GM23248 (cell line): ENCODE data around the gene CFAP74. TPM values are rescaled to one million over a fixed set of nuclear protein-coding genes. Genes with fewer than 3 reads are reported as not detected.

Experiments
- DNase-seq: peaks from one replicate; pipeline ENCODE4 v3.0.0-alpha.2; 2015
- H2AFZ ChIP-seq: fragments of 200-600 bp; sonication (generic); 2 replicates; pipeline ENCODE4 v1.6.1; 2016; ENCODE audit warnings: antibody characterized with exemption
- H3F3A ChIP-seq: fragments of 200-600 bp; sonication (generic); 2 replicates; pipeline ENCODE4 v1.6.1; 2016; ENCODE audit warnings: mild to moderate bottlenecking, antibody characterized with exemption, mixed run types; ENCODE audit not compliant: insufficient read depth
- H3K27ac ChIP-seq: fragments of 200-600 bp; sonication (generic); 2 replicates; pipeline ENCODE4 v1.5.1; 2016; ENCODE audit warnings: mild to moderate bottlenecking
- H3K27me3 ChIP-seq: fragments of 200-600 bp; sonication (generic); replicated peaks from 2 replicates; pipeline ENCODE4 v1.6.1; 2016; ENCODE audit warnings: mild to moderate bottlenecking; ENCODE audit not compliant: insufficient read depth
- H3K36me3 ChIP-seq: fragments of 200-600 bp; sonication (generic); 2 replicates; pipeline ENCODE4 v1.6.1; 2016; ENCODE audit warnings: low read depth, mild to moderate bottlenecking
- H3K4me1 ChIP-seq: fragments of 200-600 bp; sonication (generic); 2 replicates; pipeline ENCODE4 v1.6.1; 2016; ENCODE audit warnings: mild to moderate bottlenecking; ENCODE audit not compliant: insufficient read depth
- H3K4me2 ChIP-seq: fragments of 200-600 bp; sonication (generic); one replicate; pipeline ENCODE4 v1.6.1; 2016; ENCODE audit warnings: mild to moderate bottlenecking; ENCODE audit not compliant: unreplicated experiment
- H3K4me3 ChIP-seq: fragments of 200-600 bp; sonication (generic); 2 replicates; pipeline ENCODE4 v1.5.1; 2016; ENCODE audit warnings: mild to moderate bottlenecking
- H3K79me2 ChIP-seq: fragments of 200-600 bp; sonication (generic); 2 replicates; pipeline ENCODE4 v1.6.1; 2016; ENCODE audit warnings: mild to moderate bottlenecking; ENCODE audit not compliant: insufficient read depth
- H3K9ac ChIP-seq: fragments of 200-600 bp; sonication (generic); 2 replicates; pipeline ENCODE4 v1.6.1; 2016; ENCODE audit warnings: mild to moderate bottlenecking
- H3K9me2 ChIP-seq: fragments of 200-600 bp; sonication (generic); 2 replicates; pipeline ENCODE4 v1.6.1; 2016; ENCODE audit warnings: mixed run types, mild to moderate bottlenecking, moderate library complexity; ENCODE audit not compliant: insufficient read depth
- H3K9me3 ChIP-seq: fragments of 200-600 bp; sonication (generic); one replicate; pipeline ENCODE4 v1.6.1; 2017; ENCODE audit warnings: low read depth
- H4K20me1 ChIP-seq: fragments of 200-600 bp; sonication (generic); 2 replicates; pipeline ENCODE4 v1.6.0; 2016; ENCODE audit not compliant: insufficient read depth
- EZH2 ChIP-seq: fragments of 200-600 bp; sonication (generic); IDR thresholded peaks from 2 replicates; pipeline ENCODE4 v1.6.1; 2018; ENCODE audit warnings: antibody characterized with exemption, mild to moderate bottlenecking; ENCODE audit not compliant: insufficient read depth, poor library complexity, severe bottlenecking
- EZH2phosphoT487 ChIP-seq: fragments of 200-600 bp; sonication (generic); IDR thresholded peaks from 2 replicates; pipeline ENCODE4 v1.6.1; 2018; ENCODE audit warnings: antibody characterized with exemption, moderate library complexity, mild to moderate bottlenecking, low read depth; ENCODE audit not compliant: insufficient read depth
- WGBS, 2 experiments: methylation state at CpG; one replicate each; pipeline ENCODE4 v1.1.6; 2015 to 2017; ENCODE audit warnings: low lambda C conversion rate in 2 of 2, low coverage in 1 of 2; ENCODE audit errors: missing lambda C conversion rate in 2 of 2; 5-methylcytosine and 5-hydroxymethylcytosine counted together
- in situ Hi-C: fragments of 300-500 bp; cut with MboI; formaldehyde crosslinking; loops from 2 replicates; pipeline ENCODE4 v1.15.0; 2020
- polyA plus RNA-seq: library from polyadenylated mRNA; unstranded; fragments of >200 nt; fragmentation: Nextera tagmentation; extraction: Ambion mirVana; gene quantifications from 2 replicates; pipeline ENCODE4 v1.2.1, GENCODE V29; 2016
- total RNA-seq: library from RNA; depleted of rRNA; stranded (reverse); fragments of >200 nt; shearing (Covaris generic); gene quantifications from 2 replicates; pipeline ENCODE4 v1.2.3, GENCODE V29; 2014

The CFAP74 gene
- total and polyA plus RNA-seq, 2 experiments from 2014 or later, result not detected

- TF ChIP-seq EZH2, result no peak
- no peak for TF ChIP-seq EZH2phosphoT487
- peak overlapping the region; percentile 80 for H3K4me2 ChIP-seq
- peak overlapping the region; percentile 91 for H3K9ac ChIP-seq
- H3K27me3 ChIP-seq, result no peaks in the 10 kb centered on the region
- H3K9me2 ChIP-seq, result no peaks in the 10 kb centered on the region
- H3K36me3 ChIP-seq, result no peaks in the 10 kb centered on the region
- in situ Hi-C loops, result no loop called here
- H3K79me2 ChIP-seq, result peaks cover 9% of the 10 kb centered on the region
- H3K4me3 ChIP-seq, result peak overlapping the region; percentile 77
- no peaks in the 10 kb centered on the region for H3F3A ChIP-seq
- no peaks in the 10 kb centered on the region for H4K20me1 ChIP-seq
- 84 to 90% methylated on average over 6 of the region's 6 CpGs for WGBS, 2 experiments
- peaks cover 5% of the 10 kb centered on the region; the same call in 1 of the 2 replicates for H3K4me1 ChIP-seq
- no peaks in the 10 kb centered on the region for H3K9me3 ChIP-seq
- no peak for DNase-seq
- peak overlapping the region; percentile 84 for H2AFZ ChIP-seq
- peak overlapping the region; percentile 92; the same call in 1 of the 2 replicates for H3K27ac ChIP-seq
These were observed 93.5 kb downstream of the CFAP74 start for GRCh38 chr1:1910033-1910465.

GRCh38 chr1:1908506-1908791, 95.1 kb downstream of the CFAP74 start:
- 0 to 1% methylated on average over 14 to 21 of the region's 21 CpGs for WGBS, 2 experiments
- DNase-seq, result no peak
- Histone ChIP-seq H3F3A (no peaks in the 10 kb centered on the region), H3K9me3 (no peaks in the 10 kb centered on the region), H3K79me2 (peaks cover 9% of the 10 kb centered on the region), H3K27me3 (no peaks in the 10 kb centered on the region), H3K4me1 (peaks cover 5% of the 10 kb centered on the region; the same call in 1 of the 2 replicates), H3K36me3 (no peaks in the 10 kb centered on the region), H4K20me1 (no peaks in the 10 kb centered on the region), H3K9ac (peak overlapping the region; percentile 85), H2AFZ (peak overlapping the region; percentile 70), H3K4me2 (peak overlapping the region; percentile 81), H3K27ac (peak overlapping the region; percentile 50), H3K9me2 (no peaks in the 10 kb centered on the region), H3K4me3 (peak overlapping the region; percentile 73)
- in situ Hi-C loops, result loop anchor here (10.0 kb wide), 1 partner anchor 104 kb away; no protein-coding TSS in a partner anchor
- TF ChIP-seq EZH2 (no peak), EZH2phosphoT487 (no peak)

- H3K9me3 ChIP-seq, result no peaks in the 10 kb centered on the region
- H3K79me2 ChIP-seq, result peaks cover 9% of the 10 kb centered on the region
- no peak overlapping the region for H2AFZ ChIP-seq
- no peaks in the 10 kb centered on the region for H3F3A ChIP-seq
- no peaks in the 10 kb centered on the region for H3K36me3 ChIP-seq
- H3K4me2 ChIP-seq, result no peak overlapping the region
- in situ Hi-C loops, result loop anchor here (10.0 kb wide), 1 partner anchor 102 kb away; no protein-coding TSS in a partner anchor
- no peak for TF ChIP-seq EZH2
- WGBS, 2 experiments, result 74 to 79% methylated on average over 8 of the region's 8 CpGs
- peak overlapping the region; percentile 16; the same call in 1 of the 2 replicates for H3K27ac ChIP-seq
- H3K4me1 ChIP-seq, result peaks cover 5% of the 10 kb centered on the region; the same call in 1 of the 2 replicates
- DNase-seq, result peak; percentile 22
- no peaks in the 10 kb centered on the region for H4K20me1 ChIP-seq
- H3K9me2 ChIP-seq, result no peaks in the 10 kb centered on the region
- H3K9ac ChIP-seq, result no peak overlapping the region; the same call in 1 of the 2 replicates
- H3K27me3 ChIP-seq, result no peaks in the 10 kb centered on the region
- no peak overlapping the region for H3K4me3 ChIP-seq
These were observed 96.4 kb downstream of the CFAP74 start for GRCh38 chr1:1907098-1907736.

DNA sequence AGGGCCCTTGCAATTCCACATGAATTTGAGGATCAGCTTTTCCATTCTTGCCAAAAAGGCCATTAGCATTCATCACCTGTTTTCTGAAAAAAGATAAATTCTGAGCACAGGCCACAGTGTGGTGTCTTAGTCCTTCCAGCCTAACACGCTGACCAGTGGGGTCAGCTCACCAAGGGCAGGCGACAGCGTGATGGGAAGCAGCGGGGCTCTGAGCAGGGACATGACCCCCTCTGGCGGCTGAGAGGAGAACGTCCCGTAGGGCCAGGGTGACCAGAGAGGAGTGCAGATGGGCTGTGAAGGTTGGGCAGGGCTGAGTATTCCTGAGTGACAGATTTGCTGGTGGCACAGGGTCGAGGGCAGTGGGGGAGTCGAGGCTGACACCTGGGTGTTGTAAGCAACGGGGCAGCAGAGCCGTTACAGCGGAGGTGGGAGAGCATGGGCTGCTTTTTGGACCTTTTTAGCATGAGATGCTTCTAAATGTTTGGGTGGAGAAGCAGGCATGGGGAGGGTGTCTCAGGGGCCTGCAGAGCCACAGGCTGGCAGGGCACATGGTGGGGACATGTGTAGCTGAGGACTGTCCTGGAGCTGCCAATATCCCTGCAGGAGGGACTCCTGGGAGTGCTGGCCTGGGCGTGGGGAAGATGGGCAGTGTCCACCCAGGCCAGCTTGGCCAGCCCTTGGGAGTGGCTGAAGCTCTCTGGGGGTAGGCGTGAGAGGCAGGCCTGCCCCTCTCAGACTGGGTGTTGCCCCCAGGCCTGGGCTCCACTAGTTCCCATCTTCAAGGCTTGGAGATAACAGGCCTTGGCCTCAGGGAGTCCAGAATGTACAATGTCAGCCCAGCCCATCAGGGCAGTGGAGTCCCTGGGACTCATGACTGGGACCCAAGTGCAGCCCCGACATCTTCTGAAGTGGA, 97.1 kb downstream of the CFAP74 start:
- Histone ChIP-seq H3K4me3 (no peak overlapping the region), H3K4me1 (peaks cover 5% of the 10 kb centered on the region; the same call in 1 of the 2 replicates), H3F3A (no peaks in the 10 kb centered on the region), H4K20me1 (no peaks in the 10 kb centered on the region), H3K36me3 (no peaks in the 10 kb centered on the region), H3K9ac (no peak overlapping the region; the same call in 1 of the 2 replicates), H3K9me2 (no peaks in the 10 kb centered on the region), H3K9me3 (no peaks in the 10 kb centered on the region), H3K27me3 (no peaks in the 10 kb centered on the region), H3K27ac (peak overlapping the region; percentile 16; the same call in 1 of the 2 replicates), H3K79me2 (peaks cover 9% of the 10 kb centered on the region), H2AFZ (no peak overlapping the region), H3K4me2 (no peak overlapping the region)
- in situ Hi-C loops, result loop anchor here (10.0 kb wide), 1 partner anchor 102 kb away; no protein-coding TSS in a partner anchor
- 16 to 18% methylated on average over 15 of the region's 15 CpGs for WGBS, 2 experiments
- TF ChIP-seq EZH2, result no peak
- TF ChIP-seq EZH2phosphoT487, result no peak
- DNase-seq, result peak; percentile 89
